Measurements from ENCODE around the gene CMTR1. TPM values are rescaled to one million over a fixed set of nuclear protein-coding genes. Genes with fewer than 3 reads are reported as not detected.
A peak's percentile ranks its signal among the peaks of the same experiment; 100 is the strongest.

Gene CMTR1
- total and polyA plus RNA-seq, 12 donors = 13.1 to 37.0 (median 33.1) TPM

- peak in 7 of 8 donors; percentile 59 to 75 (median 68) for ATAC-seq
- no peaks in the 10 kb centered on the region for H3K27me3 ChIP-seq
- DNase-seq = peak; percentile 48 to 70
- WGBS, 2 donors = 44 to 50% methylated on average over 20 of the region's 20 CpGs
- peaks cover 0 to 71% (median 19%) of the 10 kb centered on the region in 9 donors for H3K36me3 ChIP-seq
- H3K9me3 ChIP-seq = no peaks in the 10 kb centered on the region
- peak; percentile 57 to 85 (median 79) for TF ChIP-seq CTCF (IDR thresholded peaks at IDR 0.05)
- no peak overlapping the region for H3K27ac ChIP-seq
- intact Hi-C loops (cut with DNase I) = loop anchor here (1.0 to 5.0 kb wide), 9 partner anchors 82 to 209 kb away; no protein-coding TSS in a partner anchor
- peaks cover 0 to 43% (median 27%) of the 10 kb centered on the region in 9 donors for H3K4me1 ChIP-seq
- H3K4me3 ChIP-seq = no peak overlapping the region
These were observed 51.1 kb downstream of the CMTR1 start for GRCh38 chr6:37483917-37484785.

DNA sequence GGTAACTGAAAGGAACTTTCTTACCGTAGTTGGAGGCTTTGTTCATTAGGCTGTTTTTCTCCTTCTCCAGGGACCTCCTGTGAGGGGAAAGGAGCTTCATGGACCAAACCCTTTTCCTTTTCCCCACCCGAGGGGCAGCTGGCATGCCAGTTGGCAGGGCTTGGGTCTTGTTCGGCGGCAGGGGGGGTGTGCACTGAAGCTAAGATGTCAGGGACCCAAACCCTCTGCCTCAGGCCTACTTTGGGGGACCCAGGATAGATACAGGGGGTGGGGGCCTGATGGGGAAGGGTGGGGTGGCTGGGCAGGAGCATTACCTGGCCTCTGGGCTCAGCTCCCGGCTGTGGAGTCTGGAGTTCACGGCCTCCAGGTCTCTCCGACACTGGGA, 51.8 kb downstream of the CMTR1 start:
- Histone ChIP-seq H3K4me3 (no peak overlapping the region), H3K36me3 (peaks cover 0 to 64% (median 13%) of the 10 kb centered on the region in 9 donors), H3K27ac (no peak overlapping the region), H3K9me3 (no peaks in the 10 kb centered on the region), H3K27me3 (no peaks in the 10 kb centered on the region), H3K4me1 (peaks cover 0 to 43% (median 30%) of the 10 kb centered on the region in 9 donors)
- 86 to 88% methylated on average over 7 of the region's 7 CpGs for WGBS, 2 donors
- intact Hi-C loops (cut with DNase I) = loop anchor here (1.0 to 5.0 kb wide), 8 partner anchors 82 to 208 kb away; no protein-coding TSS in a partner anchor
- TF ChIP-seq CTCF (IDR thresholded peaks at IDR 0.05) = no peak
- ATAC-seq (no peak), DNase-seq (no peak)

DNA sequence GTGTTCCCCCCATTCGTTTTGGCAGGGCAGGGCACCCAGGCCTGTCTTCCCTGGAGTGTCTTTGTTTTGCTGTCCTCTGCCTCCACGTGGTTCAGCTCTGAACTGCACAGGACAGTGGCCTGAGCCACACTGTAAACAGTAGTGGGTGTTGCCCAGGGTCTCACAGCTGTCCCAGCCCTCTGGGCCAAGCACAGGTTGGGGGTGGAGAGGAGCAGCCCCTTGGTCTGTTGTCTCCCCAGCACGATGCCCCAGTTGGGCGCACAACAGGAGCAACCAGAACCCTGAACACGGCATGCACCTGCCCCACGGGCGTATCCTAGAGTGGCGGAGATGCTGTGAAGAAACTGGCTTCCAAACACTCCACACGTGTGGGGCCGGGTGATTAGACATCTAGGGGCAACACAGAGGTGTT, 52.3 kb downstream of the CMTR1 start:
- no peak for ATAC-seq
- H3K27me3 ChIP-seq = no peaks in the 10 kb centered on the region
- H3K27ac ChIP-seq = no peak overlapping the region
- no peak for DNase-seq
- peaks cover 4 to 43% (median 32%) of the 10 kb centered on the region in 9 donors for H3K4me1 ChIP-seq
- 82% methylated on average over 10 of the region's 10 CpGs for WGBS, 2 donors
- intact Hi-C loops (cut with DNase I) = loop anchor here in 4 of 10 donors (2.0 to 5.0 kb wide), 3 partner anchors 82 to 208 kb away; no protein-coding TSS in a partner anchor
- peaks cover 0 to 59% (median 10%) of the 10 kb centered on the region in 9 donors for H3K36me3 ChIP-seq
- H3K9me3 ChIP-seq = no peaks in the 10 kb centered on the region
- H3K4me3 ChIP-seq = no peak overlapping the region
- peak in 1 of 9 donors; percentile 10 for TF ChIP-seq CTCF (IDR thresholded peaks at IDR 0.05)

GRCh38 chr6:37486121-37486839, 53.3 kb downstream of the CMTR1 start:
- H3K4me1 ChIP-seq = peaks cover 6 to 43% (median 32%) of the 10 kb centered on the region in 9 donors
- no peaks in the 10 kb centered on the region for H3K9me3 ChIP-seq
- no peak for DNase-seq
- WGBS, 2 donors = 86 to 88% methylated on average over 8 of the region's 8 CpGs
- H3K27ac ChIP-seq = no peak overlapping the region
- intact Hi-C loops (cut with DNase I) = loop anchor here in 2 of 10 donors (5.0 kb wide), 1 partner anchor 81 kb away; no protein-coding TSS in a partner anchor
- peaks cover 0 to 50% (median 10%) of the 10 kb centered on the region in 9 donors for H3K36me3 ChIP-seq
- H3K4me3 ChIP-seq = no peak overlapping the region
- H3K27me3 ChIP-seq = no peaks in the 10 kb centered on the region
- no peak for TF ChIP-seq CTCF (IDR thresholded peaks at IDR 0.05)
- no peak for ATAC-seq

Data from heart right ventricle (tissue), 16 donors.